ENCODE results near the gene CSMD2. TPM values are rescaled to one million over a fixed set of nuclear protein-coding genes. Genes with fewer than 3 reads are reported as not detected.

The CSMD2 gene
- total and polyA plus RNA-seq, 4 donors, result 0.25 to 2.4 (median 1.7) TPM

- peak in 1 of 2 donors; percentile 64 for DNase-seq
- Histone ChIP-seq H3K27ac (ENCODE audit: low read depth in 1 of 2, low read length in 2 of 2) (no peak overlapping the region), H3K4me3 (ENCODE audit: low read length in 2 of 2) (no peak overlapping the region), H3K36me3 (ENCODE audit: control insufficient read depth in 1 of 2, insufficient read depth in 2 of 2, low read length in 1 of 2) (no peaks in the 10 kb centered on the region), H3K9me3 (ENCODE audit: control insufficient read depth, low read length) (no peaks in the 10 kb centered on the region), H3K27me3 (ENCODE audit: control insufficient read depth in 1 of 2, insufficient read depth in 2 of 2, low read length in 1 of 2) (no peaks in the 10 kb centered on the region), H3K4me1 (ENCODE audit: control insufficient read depth in 1 of 2, insufficient read depth in 2 of 2, low read length in 2 of 2) (no peaks in the 10 kb centered on the region)
- intact Hi-C loops (cut with DNase I), result no loop called here
- ATAC-seq (ENCODE audit: low FRiP score), result peak; percentile 75
- WGBS, 2 donors, result 52 to 54% methylated on average over 10 of the region's 10 CpGs
Observed at GRCh38 chr1:34060901-34061415, 104.1 kb downstream of the CSMD2 start.

GRCh38 chr1:34060187-34060730 lies 104.8 kb downstream of the CSMD2 start:
- Histone ChIP-seq H3K9me3 (ENCODE audit: control insufficient read depth, low read length) (no peaks in the 10 kb centered on the region), H3K36me3 (ENCODE audit: control insufficient read depth in 1 of 2, insufficient read depth in 2 of 2, low read length in 1 of 2) (no peaks in the 10 kb centered on the region), H3K27me3 (ENCODE audit: control insufficient read depth in 1 of 2, insufficient read depth in 2 of 2, low read length in 1 of 2) (no peaks in the 10 kb centered on the region), H3K4me3 (ENCODE audit: low read length in 2 of 2) (no peak overlapping the region), H3K4me1 (ENCODE audit: control insufficient read depth in 1 of 2, insufficient read depth in 2 of 2, low read length in 2 of 2) (no peaks in the 10 kb centered on the region), H3K27ac (ENCODE audit: low read depth in 1 of 2, low read length in 2 of 2) (no peak overlapping the region)
- intact Hi-C loops (cut with DNase I), result no loop called here
- DNase-seq, result no peak
- 74 to 80% methylated on average over 5 of the region's 5 CpGs for WGBS, 2 donors
- ATAC-seq (ENCODE audit: low FRiP score), result no peak

- ATAC-seq (ENCODE audit: low FRiP score), result no peak
- 9 to 12% methylated on average over 11 of the region's 11 CpGs for WGBS, 2 donors
- DNase-seq, result no peak
- Histone ChIP-seq H3K4me3 (ENCODE audit: low read length in 2 of 2) (no peak overlapping the region), H3K27ac (ENCODE audit: low read depth in 1 of 2, low read length in 2 of 2) (no peak overlapping the region), H3K9me3 (ENCODE audit: control insufficient read depth, low read length) (no peaks in the 10 kb centered on the region), H3K27me3 (ENCODE audit: control insufficient read depth in 1 of 2, insufficient read depth in 2 of 2, low read length in 1 of 2) (no peaks in the 10 kb centered on the region), H3K36me3 (ENCODE audit: control insufficient read depth in 1 of 2, insufficient read depth in 2 of 2, low read length in 1 of 2) (no peaks in the 10 kb centered on the region), H3K4me1 (ENCODE audit: control insufficient read depth in 1 of 2, insufficient read depth in 2 of 2, low read length in 2 of 2) (no peaks in the 10 kb centered on the region)
- intact Hi-C loops (cut with DNase I), result no loop called here
Observed at GRCh38 chr1:34057347-34058130, 107.5 kb downstream of the CSMD2 start.

- no peak overlapping the region for H3K4me3 ChIP-seq (ENCODE audit: low read length in 2 of 2)
- intact Hi-C loops (cut with DNase I), result no loop called here
- no peak overlapping the region for H3K27ac ChIP-seq (ENCODE audit: low read depth in 1 of 2, low read length in 2 of 2)
- H3K27me3 ChIP-seq (ENCODE audit: control insufficient read depth in 1 of 2, insufficient read depth in 2 of 2, low read length in 1 of 2), result no peaks in the 10 kb centered on the region
- no peak for ATAC-seq (ENCODE audit: low FRiP score)
- no peaks in the 10 kb centered on the region for H3K9me3 ChIP-seq (ENCODE audit: control insufficient read depth, low read length)
- no peaks in the 10 kb centered on the region for H3K36me3 ChIP-seq (ENCODE audit: control insufficient read depth in 1 of 2, insufficient read depth in 2 of 2, low read length in 1 of 2)
- DNase-seq, result no peak
- no peaks in the 10 kb centered on the region for H3K4me1 ChIP-seq (ENCODE audit: control insufficient read depth in 1 of 2, insufficient read depth in 2 of 2, low read length in 2 of 2)
- WGBS, 2 donors, result 92 to 93% methylated on average over 5 of the region's 5 CpGs
Observed at GRCh38 chr1:34055818-34056217, 109.2 kb downstream of the CSMD2 start.

- WGBS, 2 donors, result 29 to 59% methylated on average over 1 of the region's 1 CpG
- Histone ChIP-seq H3K4me1 (ENCODE audit: control insufficient read depth in 1 of 2, insufficient read depth in 2 of 2, low read length in 2 of 2) (no peaks in the 10 kb centered on the region), H3K27ac (ENCODE audit: low read depth in 1 of 2, low read length in 2 of 2) (no peak overlapping the region), H3K4me3 (ENCODE audit: low read length in 2 of 2) (no peak overlapping the region), H3K9me3 (ENCODE audit: control insufficient read depth, low read length) (peaks cover 7% of the 10 kb centered on the region), H3K36me3 (ENCODE audit: control insufficient read depth in 1 of 2, insufficient read depth in 2 of 2, low read length in 1 of 2) (no peaks in the 10 kb centered on the region), H3K27me3 (ENCODE audit: control insufficient read depth in 1 of 2, insufficient read depth in 2 of 2, low read length in 1 of 2) (peaks cover 0 to 2% of the 10 kb centered on the region in 2 donors)
- intact Hi-C loops (cut with DNase I), result no loop called here
- no peak for DNase-seq
- no peak for ATAC-seq (ENCODE audit: low FRiP score)
Observed at GRCh38 chr1:34054920-34055319, 110.1 kb downstream of the CSMD2 start.

GRCh38 chr1:34053660-34054059 lies 111.4 kb downstream of the CSMD2 start:
- Histone ChIP-seq H3K9me3 (ENCODE audit: control insufficient read depth, low read length) (peaks cover 7% of the 10 kb centered on the region), H3K4me3 (ENCODE audit: low read length in 2 of 2) (no peak overlapping the region), H3K27ac (ENCODE audit: low read depth in 1 of 2, low read length in 2 of 2) (no peak overlapping the region), H3K4me1 (ENCODE audit: control insufficient read depth in 1 of 2, insufficient read depth in 2 of 2, low read length in 2 of 2) (no peaks in the 10 kb centered on the region), H3K36me3 (ENCODE audit: control insufficient read depth in 1 of 2, insufficient read depth in 2 of 2, low read length in 1 of 2) (no peaks in the 10 kb centered on the region), H3K27me3 (ENCODE audit: control insufficient read depth in 1 of 2, insufficient read depth in 2 of 2, low read length in 1 of 2) (peaks cover 0 to 2% of the 10 kb centered on the region in 2 donors)
- intact Hi-C loops (cut with DNase I), result no loop called here
- WGBS, 2 donors, result 90 to 93% methylated on average over 2 of the region's 2 CpGs
- DNase-seq, result no peak
- no peak for ATAC-seq (ENCODE audit: low FRiP score)

- H3K27ac ChIP-seq (ENCODE audit: low read depth in 1 of 2, low read length in 2 of 2), result no peak overlapping the region
Observed at GRCh38 chr1:34052565-34052964, 112.5 kb downstream of the CSMD2 start.

GRCh38 chr1:34050709-34051485 lies 114.1 kb downstream of the CSMD2 start:
- Histone ChIP-seq H3K27ac (ENCODE audit: low read depth in 1 of 2, low read length in 2 of 2) (no peak overlapping the region), H3K36me3 (ENCODE audit: control insufficient read depth in 1 of 2, insufficient read depth in 2 of 2, low read length in 1 of 2) (no peaks in the 10 kb centered on the region), H3K9me3 (ENCODE audit: control insufficient read depth, low read length) (peaks cover 7% of the 10 kb centered on the region), H3K4me1 (ENCODE audit: control insufficient read depth in 1 of 2, insufficient read depth in 2 of 2, low read length in 2 of 2) (no peaks in the 10 kb centered on the region), H3K4me3 (ENCODE audit: low read length in 2 of 2) (no peak overlapping the region), H3K27me3 (ENCODE audit: control insufficient read depth in 1 of 2, insufficient read depth in 2 of 2, low read length in 1 of 2) (peaks cover 0 to 2% of the 10 kb centered on the region in 2 donors)
- 74 to 77% methylated on average over 3 of the region's 3 CpGs for WGBS, 2 donors
- ATAC-seq (ENCODE audit: low FRiP score) (no peak), DNase-seq (no peak)
- intact Hi-C loops (cut with DNase I), result no loop called here

More at GRCh38 chr1:34052565-34052964, 112.5 kb downstream of the CSMD2 start:
- 84 to 90% methylated on average over 6 of the region's 6 CpGs for WGBS, 2 donors
- Histone ChIP-seq H3K27me3 (ENCODE audit: control insufficient read depth in 1 of 2, insufficient read depth in 2 of 2, low read length in 1 of 2) (peaks cover 0 to 2% of the 10 kb centered on the region in 2 donors), H3K9me3 (ENCODE audit: control insufficient read depth, low read length) (peaks cover 7% of the 10 kb centered on the region), H3K36me3 (ENCODE audit: control insufficient read depth in 1 of 2, insufficient read depth in 2 of 2, low read length in 1 of 2) (no peaks in the 10 kb centered on the region), H3K4me1 (ENCODE audit: control insufficient read depth in 1 of 2, insufficient read depth in 2 of 2, low read length in 2 of 2) (no peaks in the 10 kb centered on the region), H3K4me3 (ENCODE audit: low read length in 2 of 2) (no peak overlapping the region)
- no peak for DNase-seq
- intact Hi-C loops (cut with DNase I), result no loop called here
- no peak for ATAC-seq (ENCODE audit: low FRiP score)
